ENCODE data around the gene PSMG2.

DNA sequence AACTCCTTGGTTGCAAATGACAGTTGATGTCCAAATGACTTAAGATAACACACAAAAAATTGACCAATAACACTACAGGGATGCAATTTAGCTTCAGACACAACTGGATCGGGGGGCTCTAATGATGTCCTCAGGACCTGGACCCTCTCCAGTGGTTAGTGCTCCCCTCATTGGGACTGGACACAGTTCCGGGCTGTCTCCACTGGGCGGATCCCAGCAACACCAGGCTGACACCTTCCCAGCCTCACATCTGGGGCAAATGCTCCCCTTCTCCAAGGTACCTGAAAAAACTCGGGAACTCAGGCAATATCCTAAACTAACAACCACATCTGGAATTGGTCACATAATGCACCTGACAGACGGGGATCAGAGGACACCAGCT is 48.7 kb downstream of the PSMG2 start:
- TF ChIP-seq NCOA1 (CRISPR knock-in tag; IDR thresholded peaks at IDR 0.05) (no peak), XRCC5 (optimal IDR thresholded peaks at IDR 0.05; ENCODE audit: low read length) (no peak), KAT2B (IDR thresholded peaks at IDR 0.05; ENCODE audit: borderline replicate concordance, low read depth, low read length) (no peak), HNRNPL (IDR thresholded peaks at IDR 0.05; ENCODE audit: low read depth, low read length) (no peak), TOE1 (CRISPR knock-in tag; IDR thresholded peaks at IDR 0.05) (no peak), HNRNPH1 (optimal IDR thresholded peaks at IDR 0.05; ENCODE audit: low read depth, low read length) (no peak), SP2 (CRISPR knock-in tag; IDR thresholded peaks at IDR 0.05) (no peak), SP1 (IDR thresholded peaks at IDR 0.05) (no peak), SP1 (CRISPR knock-in tag; IDR thresholded peaks at IDR 0.05) (no peak), NR0B2 (CRISPR knock-in tag; IDR thresholded peaks at IDR 0.05) (no peak), TCF7L2 (IDR thresholded peaks at IDR 0.05; ENCODE audit: low read depth, low read length) (no peak)
- TF ChIP-seq, protein P1, sequence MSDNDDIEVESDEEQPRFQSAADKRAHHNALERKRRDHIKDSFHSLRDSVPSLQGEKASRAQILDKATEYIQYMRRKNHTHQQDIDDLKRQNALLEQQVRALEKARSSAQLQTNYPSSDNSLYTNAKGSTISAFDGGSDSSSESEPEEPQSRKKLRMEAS (IDR thresholded peaks at IDR 0.05): no peak
- TF ChIP-seq, protein P2, sequence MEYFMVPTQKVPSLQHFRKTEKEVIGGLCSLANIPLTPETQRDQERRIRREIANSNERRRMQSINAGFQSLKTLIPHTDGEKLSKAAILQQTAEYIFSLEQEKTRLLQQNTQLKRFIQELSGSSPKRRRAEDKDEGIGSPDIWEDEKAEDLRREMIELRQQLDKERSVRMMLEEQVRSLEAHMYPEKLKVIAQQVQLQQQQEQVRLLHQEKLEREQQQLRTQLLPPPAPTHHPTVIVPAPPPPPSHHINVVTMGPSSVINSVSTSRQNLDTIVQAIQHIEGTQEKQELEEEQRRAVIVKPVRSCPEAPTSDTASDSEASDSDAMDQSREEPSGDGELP (IDR thresholded peaks at IDR 0.05; ENCODE audit: borderline replicate concordance, low read depth): no peak
- TF ChIP-seq, protein P3, sequence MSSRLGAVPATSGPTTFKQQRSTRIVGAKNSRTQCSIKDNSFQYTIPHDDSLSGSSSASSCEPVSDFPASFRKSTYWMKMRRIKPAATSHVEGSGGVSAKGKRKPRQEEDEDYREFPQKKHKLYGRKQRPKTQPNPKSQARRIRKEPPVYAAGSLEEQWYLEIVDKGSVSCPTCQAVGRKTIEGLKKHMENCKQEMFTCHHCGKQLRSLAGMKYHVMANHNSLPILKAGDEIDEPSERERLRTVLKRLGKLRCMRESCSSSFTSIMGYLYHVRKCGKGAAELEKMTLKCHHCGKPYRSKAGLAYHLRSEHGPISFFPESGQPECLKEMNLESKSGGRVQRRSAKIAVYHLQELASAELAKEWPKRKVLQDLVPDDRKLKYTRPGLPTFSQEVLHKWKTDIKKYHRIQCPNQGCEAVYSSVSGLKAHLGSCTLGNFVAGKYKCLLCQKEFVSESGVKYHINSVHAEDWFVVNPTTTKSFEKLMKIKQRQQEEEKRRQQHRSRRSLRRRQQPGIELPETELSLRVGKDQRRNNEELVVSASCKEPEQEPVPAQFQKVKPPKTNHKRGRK (CRISPR knock-in tag; IDR thresholded peaks at IDR 0.05): no peak

Measured in HepG2 (cell line).